Chondrocyte (in vitro differentiated cells): ENCODE measurements around the gene NR6A1. TPM values are rescaled to one million over a fixed set of nuclear protein-coding genes. Genes with fewer than 3 reads are reported as not detected.

ENCODE experiments used
- DNase-seq: peaks from one replicate; pipeline ENCODE4 v3.0.0; 2021; ENCODE audit warnings: mixed read lengths, low spot score
- H3K27ac Mint-ChIP-seq: one replicate; pipeline ENCODE4 v1.8.0; 2021; ENCODE audit warnings: mild to moderate bottlenecking, moderate library complexity, mixed read lengths; ENCODE audit not compliant: unreplicated experiment
- H3K27me3 Mint-ChIP-seq: 2 replicates; pipeline ENCODE4 v1.8.0; 2021; ENCODE audit warnings: low read depth, mixed read lengths
- H3K36me3 Mint-ChIP-seq: 2 replicates; pipeline ENCODE4 v1.8.0; 2021; ENCODE audit warnings: low read depth, mixed read lengths
- H3K4me1 Mint-ChIP-seq: 2 replicates; pipeline ENCODE4 v1.8.0; 2021; ENCODE audit warnings: low read depth, mild to moderate bottlenecking, mixed read lengths
- H3K4me3 Mint-ChIP-seq: one replicate; pipeline ENCODE4 v1.8.0; 2021; ENCODE audit warnings: mild to moderate bottlenecking, moderate library complexity, mixed read lengths; ENCODE audit not compliant: unreplicated experiment
- H3K9me3 Mint-ChIP-seq: 2 replicates; pipeline ENCODE4 v1.8.0; 2021; ENCODE audit warnings: low read depth, mixed read lengths
- total RNA-seq: library from RNA; stranded (reverse); gene quantifications from 3 replicates; pipeline ENCODE4 v1.2.1, GENCODE V29; 2021
- TF ChIP-seq, protein P1 (sequence below): fragments of 200-600 bp; sonication (generic); IDR thresholded peaks from 2 replicates; pipeline ENCODE4 v1.5.0; 2021; ENCODE audit warnings: antibody characterized with exemption, mild to moderate bottlenecking, moderate library complexity

Gene NR6A1
- total RNA-seq, 1 donor from 2014 or later, result 0.77 TPM

DNA sequence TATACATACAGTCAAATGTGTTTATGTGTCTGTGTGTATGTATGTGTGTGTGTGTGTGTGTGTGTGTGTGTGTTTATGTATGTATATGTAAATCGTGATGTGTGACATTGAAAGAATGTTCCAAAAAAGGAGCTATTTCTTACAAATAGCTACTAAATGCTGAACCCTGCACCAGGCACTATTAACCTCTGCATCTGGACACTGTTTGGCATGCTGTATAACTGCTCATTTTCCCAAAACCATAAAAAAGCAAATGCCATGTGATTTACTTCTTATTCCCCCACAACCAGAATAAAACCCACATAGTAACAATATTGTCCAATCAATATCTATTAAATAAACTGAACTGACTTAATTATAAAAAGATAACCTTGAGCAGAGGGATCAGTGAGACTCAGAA lies 91.1 kb downstream of the NR6A1 start:
- Mint-ChIP-seq H3K4me3 (no peak overlapping the region), H3K9me3 (no peaks in the 10 kb centered on the region), H3K27ac (peak overlapping the region; percentile 17), H3K36me3 (peaks cover 5% of the 10 kb centered on the region), H3K27me3 (no peaks in the 10 kb centered on the region), H3K4me1 (peaks cover 45% of the 10 kb centered on the region)
- TF ChIP-seq, protein P1, sequence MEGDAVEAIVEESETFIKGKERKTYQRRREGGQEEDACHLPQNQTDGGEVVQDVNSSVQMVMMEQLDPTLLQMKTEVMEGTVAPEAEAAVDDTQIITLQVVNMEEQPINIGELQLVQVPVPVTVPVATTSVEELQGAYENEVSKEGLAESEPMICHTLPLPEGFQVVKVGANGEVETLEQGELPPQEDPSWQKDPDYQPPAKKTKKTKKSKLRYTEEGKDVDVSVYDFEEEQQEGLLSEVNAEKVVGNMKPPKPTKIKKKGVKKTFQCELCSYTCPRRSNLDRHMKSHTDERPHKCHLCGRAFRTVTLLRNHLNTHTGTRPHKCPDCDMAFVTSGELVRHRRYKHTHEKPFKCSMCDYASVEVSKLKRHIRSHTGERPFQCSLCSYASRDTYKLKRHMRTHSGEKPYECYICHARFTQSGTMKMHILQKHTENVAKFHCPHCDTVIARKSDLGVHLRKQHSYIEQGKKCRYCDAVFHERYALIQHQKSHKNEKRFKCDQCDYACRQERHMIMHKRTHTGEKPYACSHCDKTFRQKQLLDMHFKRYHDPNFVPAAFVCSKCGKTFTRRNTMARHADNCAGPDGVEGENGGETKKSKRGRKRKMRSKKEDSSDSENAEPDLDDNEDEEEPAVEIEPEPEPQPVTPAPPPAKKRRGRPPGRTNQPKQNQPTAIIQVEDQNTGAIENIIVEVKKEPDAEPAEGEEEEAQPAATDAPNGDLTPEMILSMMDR, result no peak
- no peak for DNase-seq

DNA sequence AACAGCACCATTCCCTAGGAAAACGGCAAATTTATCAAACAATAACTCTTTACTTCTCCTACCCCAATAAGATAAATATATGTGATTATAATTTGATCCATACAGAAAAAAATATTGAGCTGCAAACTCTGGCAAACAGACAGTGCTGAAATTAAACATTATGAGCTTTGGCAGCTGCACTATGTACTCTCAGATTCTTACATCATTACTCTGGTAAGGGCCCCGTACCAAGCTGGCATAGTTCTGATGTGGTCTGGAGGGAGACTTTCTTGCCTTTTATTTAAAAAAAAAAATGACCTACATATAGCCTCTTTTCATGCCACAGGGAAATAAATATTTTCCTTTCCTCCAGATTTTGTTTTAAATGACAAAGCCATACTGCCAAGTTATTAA lies 95.0 kb downstream of the NR6A1 start:
- Mint-ChIP-seq H3K4me1 (peaks cover 64% of the 10 kb centered on the region), H3K9me3 (no peaks in the 10 kb centered on the region), H3K36me3 (peaks cover 4% of the 10 kb centered on the region), H3K4me3 (no peak overlapping the region), H3K27me3 (no peaks in the 10 kb centered on the region), H3K27ac (peak overlapping the region; percentile 46)
- no peak for DNase-seq
- TF ChIP-seq, protein P1, result no peak

DNA sequence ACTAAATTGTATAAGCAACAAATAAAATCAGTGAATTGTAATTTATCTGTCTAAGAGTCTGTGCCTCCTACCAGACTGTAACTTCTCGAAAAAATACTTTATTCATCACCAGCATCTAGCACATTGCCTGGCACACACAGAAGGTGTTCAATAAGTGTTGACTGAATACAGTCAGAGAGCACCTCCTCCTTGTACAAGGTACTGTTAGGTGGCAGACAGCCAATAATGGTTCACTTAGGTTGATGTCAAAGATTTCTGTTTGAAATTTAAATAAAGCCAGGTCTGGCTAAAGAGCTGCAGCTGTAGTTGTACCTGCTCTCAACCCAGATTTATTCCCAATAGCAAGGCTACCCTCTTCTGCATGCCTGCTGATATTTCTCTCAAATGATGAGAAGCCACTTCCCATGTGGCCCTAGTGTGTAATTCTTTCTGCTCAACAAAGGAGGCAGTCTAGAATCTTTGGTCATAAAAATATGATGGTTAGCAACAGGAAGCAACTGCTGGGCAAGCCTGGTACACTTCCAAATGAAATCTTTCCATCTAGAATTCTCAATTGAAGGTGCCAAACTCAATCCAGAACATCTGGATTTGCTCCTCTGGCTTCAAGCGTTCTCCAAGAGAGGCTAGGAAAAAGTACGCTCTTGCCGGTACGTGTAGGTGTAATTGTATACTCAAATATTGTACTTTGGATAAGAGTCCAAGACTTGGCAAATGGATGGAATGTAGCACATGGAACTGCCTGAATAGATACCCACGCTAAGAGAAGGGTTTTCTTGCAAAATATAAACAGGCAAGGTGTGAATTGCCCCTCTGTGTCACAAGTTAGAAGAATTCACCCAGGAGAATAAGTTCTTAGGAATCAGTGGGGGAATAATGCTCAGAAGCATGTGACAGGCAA lies 95.6 kb downstream of the NR6A1 start:
- H3K4me3 Mint-ChIP-seq, result no peak overlapping the region
- no peaks in the 10 kb centered on the region for H3K27me3 Mint-ChIP-seq
- no peak for DNase-seq
- peaks cover 4% of the 10 kb centered on the region for H3K36me3 Mint-ChIP-seq
- H3K27ac Mint-ChIP-seq, result peak overlapping the region; percentile 46
- TF ChIP-seq, protein P1, result peak; percentile 40
- H3K4me1 Mint-ChIP-seq, result peaks cover 66% of the 10 kb centered on the region
- no peaks in the 10 kb centered on the region for H3K9me3 Mint-ChIP-seq

DNA sequence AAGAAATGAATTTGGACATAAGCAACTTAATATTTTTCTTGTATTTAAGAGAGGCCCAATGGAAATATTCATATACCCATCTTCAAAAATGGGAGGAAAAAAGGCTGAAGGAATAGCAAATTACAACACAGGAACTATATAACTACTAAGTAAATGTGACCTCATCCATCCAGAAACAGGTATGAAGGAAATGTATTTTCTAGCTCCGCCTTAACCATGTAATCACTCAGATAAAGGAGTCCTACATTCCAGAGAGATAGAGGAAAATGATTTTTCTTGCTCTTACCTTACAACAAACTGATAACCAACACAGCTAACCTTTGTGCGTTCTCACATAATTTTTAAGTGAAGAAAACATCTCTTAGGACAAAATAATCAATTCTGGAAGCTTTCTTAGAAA lies 96.5 kb downstream of the NR6A1 start:
- H3K36me3 Mint-ChIP-seq, result peaks cover 4% of the 10 kb centered on the region
- H3K27ac Mint-ChIP-seq, result peak overlapping the region; percentile 10
- DNase-seq, result no peak
- peaks cover 72% of the 10 kb centered on the region for H3K4me1 Mint-ChIP-seq
- H3K9me3 Mint-ChIP-seq, result no peaks in the 10 kb centered on the region
- TF ChIP-seq, protein P1, result no peak
- no peaks in the 10 kb centered on the region for H3K27me3 Mint-ChIP-seq
- no peak overlapping the region for H3K4me3 Mint-ChIP-seq

DNA sequence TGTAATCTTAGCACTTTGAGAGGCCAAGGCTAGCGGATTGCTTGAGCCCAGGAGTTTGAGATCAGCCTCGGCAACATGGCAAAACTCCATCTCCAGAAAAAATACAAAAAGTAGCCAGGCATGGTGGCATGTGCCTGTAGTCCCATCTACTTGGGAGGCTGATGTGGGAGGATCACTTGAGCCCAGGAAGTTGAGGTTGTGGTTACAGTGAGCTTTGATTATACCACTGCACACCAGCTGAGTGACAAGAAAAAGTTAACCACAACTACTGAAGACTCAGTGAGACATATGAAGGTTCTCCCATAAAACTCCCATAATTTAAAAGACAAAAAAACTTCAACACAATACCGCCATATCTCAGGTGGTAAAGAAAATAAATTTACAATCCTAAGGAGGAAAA lies 98.0 kb downstream of the NR6A1 start:
- TF ChIP-seq, protein P1, result no peak
- Mint-ChIP-seq H3K27me3 (no peaks in the 10 kb centered on the region), H3K27ac (no peak overlapping the region), H3K4me3 (no peak overlapping the region), H3K4me1 (peaks cover 72% of the 10 kb centered on the region), H3K36me3 (peaks cover 3% of the 10 kb centered on the region), H3K9me3 (no peaks in the 10 kb centered on the region)
- no peak for DNase-seq
